GM12875 (cell line): Measurements from ENCODE around the gene THBS2.
"Not testable (repeated sequence)": the region's sequence is repeated elsewhere in the genome, so short reads cannot be mapped to it uniquely, and the experiment has no call there.

Experiments used
- H3K4me3 ChIP-seq: one replicate; pipeline ENCODE4 v1.5.1; 2011; ENCODE audit warnings: low read depth, low read length, control low read depth
- TF ChIP-seq, protein P1 (sequence below): IDR thresholded peaks from 2 replicates; pipeline ENCODE4 v1.5.1; 2011; ENCODE audit warnings: low read depth, mild to moderate bottlenecking, control low read depth, inconsistent platforms, low read length, moderate library complexity, borderline replicate concordance; ENCODE audit not compliant: insufficient read depth

Gene THBS2

DNA sequence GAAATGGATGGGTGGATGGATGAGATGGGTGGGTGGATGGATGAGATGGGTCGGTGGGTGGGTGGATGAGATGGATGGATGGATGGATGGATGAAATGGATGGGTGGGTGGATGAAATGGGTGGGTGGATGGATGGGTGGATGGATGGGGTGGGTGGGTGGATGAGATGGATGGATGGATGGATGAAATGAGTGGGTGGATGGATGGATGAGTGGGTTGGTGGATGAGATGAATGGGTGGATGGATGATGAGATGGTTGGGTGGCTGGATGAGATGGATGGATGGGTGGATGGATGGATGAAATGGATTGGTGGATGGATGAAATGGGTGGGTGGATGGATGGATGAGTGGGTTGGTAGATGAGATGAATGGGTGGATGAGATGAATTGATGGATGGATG, 35.7 kb downstream of the THBS2 start:
- TF ChIP-seq, protein P1, sequence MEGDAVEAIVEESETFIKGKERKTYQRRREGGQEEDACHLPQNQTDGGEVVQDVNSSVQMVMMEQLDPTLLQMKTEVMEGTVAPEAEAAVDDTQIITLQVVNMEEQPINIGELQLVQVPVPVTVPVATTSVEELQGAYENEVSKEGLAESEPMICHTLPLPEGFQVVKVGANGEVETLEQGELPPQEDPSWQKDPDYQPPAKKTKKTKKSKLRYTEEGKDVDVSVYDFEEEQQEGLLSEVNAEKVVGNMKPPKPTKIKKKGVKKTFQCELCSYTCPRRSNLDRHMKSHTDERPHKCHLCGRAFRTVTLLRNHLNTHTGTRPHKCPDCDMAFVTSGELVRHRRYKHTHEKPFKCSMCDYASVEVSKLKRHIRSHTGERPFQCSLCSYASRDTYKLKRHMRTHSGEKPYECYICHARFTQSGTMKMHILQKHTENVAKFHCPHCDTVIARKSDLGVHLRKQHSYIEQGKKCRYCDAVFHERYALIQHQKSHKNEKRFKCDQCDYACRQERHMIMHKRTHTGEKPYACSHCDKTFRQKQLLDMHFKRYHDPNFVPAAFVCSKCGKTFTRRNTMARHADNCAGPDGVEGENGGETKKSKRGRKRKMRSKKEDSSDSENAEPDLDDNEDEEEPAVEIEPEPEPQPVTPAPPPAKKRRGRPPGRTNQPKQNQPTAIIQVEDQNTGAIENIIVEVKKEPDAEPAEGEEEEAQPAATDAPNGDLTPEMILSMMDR: no peak

GRCh38 chr6:169216830-169217229, 36.8 kb downstream of the THBS2 start:
- TF ChIP-seq, protein P1: no peak
- H3K4me3 ChIP-seq: no peak overlapping the region

More for the DNA sequence above, 35.7 kb downstream of the THBS2 start:
- no peak overlapping the region for H3K4me3 ChIP-seq

GRCh38 chr6:169215201-169215681, 38.4 kb downstream of the THBS2 start:
- TF ChIP-seq, protein P1: no peak
- H3K4me3 ChIP-seq: no peak overlapping the region

- H3K4me3 ChIP-seq: not testable (repeated sequence)
Measured at GRCh38 chr6:169214789-169215188, 38.9 kb downstream of the THBS2 start.

- TF ChIP-seq, protein P1: no peak
- no peak overlapping the region for H3K4me3 ChIP-seq
Measured at GRCh38 chr6:169213814-169214520, 39.7 kb downstream of the THBS2 start.

DNA sequence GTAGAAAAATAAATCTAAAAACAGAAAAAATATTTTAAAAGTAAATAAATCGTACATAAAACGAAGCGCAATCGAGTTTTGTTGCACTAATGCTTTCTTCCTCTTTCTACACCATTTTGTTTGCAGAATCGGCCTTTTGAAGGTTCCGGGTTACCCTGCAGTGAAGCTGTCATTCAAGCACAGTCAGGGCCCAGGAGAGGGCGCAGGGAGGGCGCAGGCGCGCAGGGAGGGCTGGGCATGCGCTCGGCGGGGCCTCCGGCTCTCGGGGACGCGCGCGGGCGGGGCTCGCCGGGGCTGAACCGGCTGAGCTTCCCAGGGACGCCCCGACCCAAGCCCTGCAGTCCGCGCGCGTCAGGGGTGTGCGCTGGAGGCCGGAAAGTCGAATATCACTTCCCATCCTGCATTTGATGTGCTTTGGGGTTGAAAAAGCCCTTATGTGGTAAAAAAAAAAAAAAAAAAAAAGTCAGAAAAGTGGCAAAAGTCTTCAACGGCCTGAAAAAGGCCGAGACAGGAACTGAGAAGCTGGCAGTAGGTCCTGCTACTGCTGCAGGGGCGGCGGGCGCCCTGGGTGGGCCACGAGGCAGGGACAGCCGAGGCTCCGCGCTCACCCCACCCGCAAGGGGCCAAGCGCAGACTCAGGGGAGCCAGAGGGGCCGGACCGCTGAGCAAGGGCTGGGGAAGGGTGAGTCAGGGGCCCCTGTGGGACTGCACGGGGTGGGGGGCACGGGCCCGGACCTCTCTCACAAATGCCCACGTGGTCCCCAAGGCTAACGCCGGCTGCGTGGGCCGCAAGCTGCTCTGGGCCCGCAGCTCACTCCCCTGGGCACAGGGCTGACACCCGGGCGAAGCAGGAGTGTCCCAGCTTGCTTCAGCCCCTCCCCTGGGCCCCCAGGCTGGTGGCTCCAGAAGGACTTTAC, 40.5 kb downstream of the THBS2 start:
- TF ChIP-seq, protein P1: 0 out of 2 replicates have a peak, but pooled peaks have one; percentile 8
- no peak overlapping the region for H3K4me3 ChIP-seq

GRCh38 chr6:169212436-169212835, 41.2 kb downstream of the THBS2 start:
- H3K4me3 ChIP-seq: no peak overlapping the region
- TF ChIP-seq, protein P1: no peak
